Pulmonary artery endothelial cell (primary cell): ENCODE measurements around the gene UBE2J1. TPM values are rescaled to one million over a fixed set of nuclear protein-coding genes. Genes with fewer than 3 reads are reported as not detected.
A peak's percentile ranks its signal among the peaks of the same experiment; 100 is the strongest.
"Not testable (repeated sequence)": the region's sequence is repeated elsewhere in the genome, so short reads cannot be mapped to it uniquely, and the experiment has no call there.

Experiments used
- DNase-seq: peaks from one replicate; pipeline ENCODE4 v3.0.0-alpha.2; 2011; ENCODE audit warnings: low read depth, low spot score
- total RNA-seq: library from RNA; depleted of rRNA; stranded (reverse); fragments of >200 nt; gene quantifications from 2 replicates; pipeline ENCODE4 v1.2.3, GENCODE V29; 2014

Gene UBE2J1
- 65.0 and 66.7 TPM in 2 replicates for total RNA-seq

DNA sequence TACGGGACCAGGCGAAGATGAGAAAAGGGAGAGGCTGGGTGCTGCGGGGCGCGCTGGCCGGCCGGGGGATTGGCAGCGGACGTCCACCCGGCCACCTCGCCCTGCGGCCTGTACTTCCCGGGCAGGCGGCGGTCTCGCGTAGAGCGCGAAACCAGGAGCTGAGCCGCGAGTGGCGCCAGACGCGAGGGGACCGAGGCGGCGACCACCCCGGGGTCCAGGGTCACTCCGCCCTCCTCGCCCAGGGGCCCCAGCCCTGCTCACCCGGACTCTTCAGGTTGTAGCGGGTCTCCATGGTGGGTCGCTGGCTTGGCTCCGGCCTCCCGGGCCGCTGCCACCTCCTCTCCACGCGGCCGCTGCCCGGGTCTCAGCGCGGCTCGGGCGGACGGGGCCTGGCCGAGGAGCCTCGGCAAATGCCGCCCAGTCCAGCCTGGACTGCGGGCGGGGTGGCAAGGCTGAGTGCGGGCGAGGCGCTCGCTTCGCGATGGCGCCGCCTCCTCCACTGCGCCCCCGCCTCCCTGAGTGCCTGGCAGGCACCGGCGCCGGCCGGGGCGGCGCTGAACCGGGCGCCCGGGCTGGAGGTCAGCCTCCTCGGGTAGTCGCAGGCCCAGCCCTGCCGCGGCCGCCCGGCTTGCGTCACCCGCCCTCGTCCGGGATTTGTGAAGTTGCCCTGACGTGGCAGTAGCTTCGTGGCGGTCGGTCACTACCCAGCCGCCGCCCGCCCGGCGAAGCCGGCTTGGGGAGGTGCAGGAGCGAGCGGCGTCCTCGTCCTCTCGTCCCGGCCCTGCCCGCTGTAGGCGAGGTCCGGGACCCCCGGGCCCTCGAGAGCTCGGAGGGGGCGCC lies at the start of gene UBE2J1:
UBE2J1 (minus strand) TSS at position 445 of the 840 bp plus-strand sequence; CDS start at position 292, 153 bp downstream.
- peak; percentile 83 for DNase-seq

DNA sequence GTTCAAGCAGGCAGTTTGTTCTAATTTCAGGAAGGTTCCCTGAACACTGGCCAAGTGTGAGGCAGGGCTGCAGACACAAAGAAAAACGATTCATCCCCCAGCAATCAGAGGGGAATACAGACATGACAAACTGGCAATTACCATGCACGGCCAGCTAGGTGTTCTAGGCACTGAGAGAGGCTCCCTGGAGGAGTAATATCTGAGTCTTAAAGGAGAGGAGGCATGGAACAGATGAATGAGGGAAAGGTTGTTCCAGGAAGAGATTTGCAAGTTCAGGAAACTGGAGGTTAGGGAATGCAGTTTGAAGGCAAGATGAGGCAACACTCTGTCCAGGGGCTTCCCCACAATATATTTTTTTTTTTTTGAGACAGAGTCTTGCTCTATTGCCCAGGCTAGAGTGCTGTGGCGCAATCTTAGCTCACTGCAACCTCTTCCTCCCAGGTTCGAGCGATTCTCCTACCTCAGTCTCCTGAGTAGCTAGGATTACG lies 48.4 kb upstream of the UBE2J1 start:
- DNase-seq = no peak

GRCh38 chr6:89400050-89400449 lies 47.5 kb upstream of the UBE2J1 start:
- no peak for DNase-seq

- DNase-seq = no peak
Observed at GRCh38 chr6:89398762-89399525, 46.4 kb upstream of the UBE2J1 start.

DNA sequence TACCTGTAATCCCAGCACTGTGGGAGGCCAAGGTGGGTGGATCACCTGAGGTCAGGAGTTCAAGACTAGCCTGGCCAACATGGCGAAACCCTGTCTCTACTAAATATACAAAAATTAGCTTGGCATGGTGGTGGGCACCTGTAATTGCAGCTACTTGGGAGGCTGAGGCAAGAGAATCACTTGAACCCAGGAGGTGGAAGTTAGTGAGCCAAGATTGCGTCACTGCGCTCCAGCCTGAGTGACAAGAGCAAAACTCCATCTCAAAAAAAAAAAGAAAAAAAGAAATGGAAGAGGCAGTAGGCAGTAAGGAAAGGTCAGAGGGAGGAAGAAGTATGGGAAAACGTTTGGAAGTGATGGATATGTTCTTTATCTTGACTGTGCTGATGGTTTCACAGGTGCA lies 45.4 kb upstream of the UBE2J1 start:
- DNase-seq = not testable (repeated sequence)

- no peak for DNase-seq
Observed at GRCh38 chr6:89393659-89394058, 41.1 kb upstream of the UBE2J1 start.

GRCh38 chr6:89392823-89393222 lies 40.3 kb upstream of the UBE2J1 start:
- no peak for DNase-seq

- DNase-seq = no peak
Observed at GRCh38 chr6:89388846-89389245, 36.3 kb upstream of the UBE2J1 start.

DNA sequence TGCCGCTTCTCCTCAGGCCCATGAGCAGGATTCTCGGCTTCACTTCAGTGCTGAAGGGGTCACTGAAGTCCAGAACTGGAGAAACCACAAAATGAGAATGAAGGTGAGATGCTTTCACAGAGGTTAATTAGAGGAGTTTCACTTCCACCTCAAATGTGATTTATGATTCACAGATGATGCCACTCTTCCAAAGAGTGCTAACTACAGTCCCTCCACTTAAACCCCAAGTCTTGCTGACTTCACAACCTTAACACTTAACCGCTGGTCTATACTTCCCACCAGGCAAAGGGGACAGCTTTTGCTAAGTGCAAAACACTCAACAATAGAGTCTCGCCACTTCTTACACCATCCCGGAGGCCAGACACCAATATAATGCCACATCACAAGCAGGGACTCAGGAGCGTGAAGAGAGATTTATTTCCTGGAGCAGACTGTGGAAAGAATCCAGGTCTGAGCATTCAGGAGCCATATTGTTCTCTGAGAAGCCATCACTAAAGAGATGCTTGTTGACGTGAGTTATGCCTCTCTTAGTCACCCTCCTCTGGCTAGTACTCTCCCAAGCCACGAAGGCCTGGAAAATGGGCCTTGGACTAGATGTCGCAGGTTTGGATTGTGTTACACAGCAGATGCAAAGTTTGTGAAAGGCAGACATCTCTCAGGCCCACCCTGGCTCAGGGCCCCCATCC lies 35.1 kb upstream of the UBE2J1 start:
- DNase-seq = no peak

DNA sequence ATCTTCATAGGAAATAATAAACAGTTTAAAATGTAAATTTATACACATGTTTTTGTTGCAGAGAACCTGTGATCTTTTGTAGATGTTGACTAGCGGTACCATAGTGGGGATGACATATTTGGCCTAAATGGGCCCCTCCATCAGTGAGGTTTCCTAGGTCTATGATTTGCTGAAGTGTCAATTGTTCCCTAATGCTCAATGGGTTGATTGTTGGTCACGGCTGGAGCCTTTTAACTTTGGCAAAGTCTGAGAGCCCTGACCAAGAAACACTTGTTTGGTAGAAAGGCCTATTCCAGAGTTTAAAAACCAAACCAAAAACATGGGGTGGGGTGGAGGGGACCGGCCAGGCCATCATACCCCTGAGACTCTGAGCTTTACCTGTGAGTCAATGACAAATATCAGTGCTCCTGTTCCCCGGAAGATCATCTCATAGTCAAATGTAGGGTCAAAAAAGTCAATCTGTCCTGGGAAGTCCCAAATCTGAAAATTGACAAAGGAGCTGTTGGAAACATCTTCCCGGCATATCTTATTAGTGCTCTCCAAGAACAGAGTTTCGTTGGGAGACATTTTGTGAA lies 34.5 kb upstream of the UBE2J1 start:
- no peak for DNase-seq

GRCh38 chr6:89385846-89386245 lies 33.3 kb upstream of the UBE2J1 start:
- DNase-seq = no peak

- no peak for DNase-seq
Observed at GRCh38 chr6:89385156-89385667, 32.7 kb upstream of the UBE2J1 start.

- DNase-seq = no peak
Observed at GRCh38 chr6:89381031-89381430, 28.5 kb upstream of the UBE2J1 start.

DNA sequence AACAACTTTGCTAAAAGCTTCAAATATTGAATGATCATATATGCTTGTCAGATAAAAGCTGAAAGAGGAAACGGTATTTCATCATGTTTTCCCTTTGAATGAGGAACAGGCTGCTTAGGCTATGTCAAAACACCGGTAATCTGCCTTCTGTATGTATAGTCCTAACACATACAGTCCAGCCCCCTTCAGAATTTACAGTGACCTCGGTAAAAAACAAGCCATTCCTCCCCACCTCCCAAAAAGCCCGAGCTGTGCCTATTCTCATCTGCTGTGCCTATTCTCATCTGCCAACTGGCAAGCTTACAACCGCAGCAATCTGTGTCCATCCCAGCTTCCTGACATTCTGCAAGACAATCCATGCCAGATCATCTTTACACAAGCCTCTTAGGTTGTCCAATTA lies 26.8 kb upstream of the UBE2J1 start:
- DNase-seq = no peak

DNA sequence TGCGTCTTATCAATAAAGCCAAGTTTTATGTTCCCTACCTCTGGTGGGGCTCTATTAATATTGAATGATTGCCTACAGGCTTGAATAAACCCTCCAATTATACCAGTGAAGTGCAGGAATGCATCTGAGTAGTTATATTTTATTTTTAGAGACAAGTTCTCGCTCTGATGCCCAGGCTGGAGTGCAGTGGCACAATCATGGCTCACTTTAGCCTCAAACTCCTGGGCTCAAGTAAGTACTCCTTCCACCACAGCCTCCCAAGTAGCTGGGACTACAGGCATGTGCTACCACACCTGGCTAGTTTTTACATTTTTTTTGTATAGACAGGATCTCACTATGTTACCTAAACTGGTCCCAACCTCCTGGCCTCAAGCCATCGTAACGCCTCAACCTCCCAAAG lies 26.1 kb upstream of the UBE2J1 start:
- no peak for DNase-seq

- no peak for DNase-seq
Observed at GRCh38 chr6:89375427-89376267, 23.1 kb upstream of the UBE2J1 start.

DNA sequence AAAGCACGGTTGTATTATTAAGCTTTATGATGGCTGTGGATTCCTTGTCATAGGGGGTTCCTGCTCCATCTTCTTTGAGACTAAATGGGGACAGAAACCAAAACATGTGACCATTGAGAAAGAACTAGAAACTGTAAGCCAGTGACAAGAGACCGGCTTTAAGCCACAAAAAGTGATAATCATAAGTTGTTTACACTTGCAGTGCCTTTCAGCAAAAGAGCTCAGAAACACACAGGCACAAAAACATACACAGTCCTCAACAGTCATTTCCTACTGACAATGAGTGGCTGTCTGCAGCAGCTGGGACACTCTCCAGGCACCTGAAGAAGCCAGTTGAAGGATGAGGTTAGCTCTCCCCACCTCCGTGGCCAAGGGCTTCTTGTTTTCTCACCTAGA lies 20.0 kb upstream of the UBE2J1 start:
- DNase-seq = no peak

DNA sequence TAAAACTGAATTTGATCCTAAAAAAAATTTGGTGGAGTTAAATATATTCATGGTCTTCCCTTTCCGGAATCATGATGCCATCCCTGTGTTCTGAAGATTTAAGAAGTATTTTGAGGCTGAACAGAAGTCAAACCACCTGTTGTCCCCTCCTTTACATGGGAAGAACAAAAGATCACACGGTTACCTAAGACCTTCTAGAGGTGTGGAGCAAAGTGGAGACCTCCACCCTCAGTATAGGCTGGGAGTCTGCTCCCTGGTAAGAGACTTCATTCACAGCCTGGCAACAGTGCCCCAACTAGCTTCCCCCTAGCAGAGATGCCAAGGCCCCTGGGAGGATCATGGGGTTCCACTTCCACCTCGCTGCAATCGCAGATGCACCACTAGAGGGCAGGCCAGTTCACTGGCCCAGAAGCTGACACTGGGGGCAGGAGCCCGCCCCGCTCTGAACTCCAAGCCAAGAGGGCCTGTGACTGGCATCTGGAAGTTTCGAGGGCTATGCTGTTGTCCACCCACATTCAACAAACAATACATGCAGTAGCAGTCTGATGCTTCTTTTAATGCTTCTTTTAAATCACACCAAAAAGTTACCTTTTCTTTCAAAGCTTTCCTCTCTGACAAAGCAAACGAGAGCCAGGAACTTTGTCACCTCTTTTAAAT lies 19.5 kb upstream of the UBE2J1 start:
- DNase-seq = no peak

DNA sequence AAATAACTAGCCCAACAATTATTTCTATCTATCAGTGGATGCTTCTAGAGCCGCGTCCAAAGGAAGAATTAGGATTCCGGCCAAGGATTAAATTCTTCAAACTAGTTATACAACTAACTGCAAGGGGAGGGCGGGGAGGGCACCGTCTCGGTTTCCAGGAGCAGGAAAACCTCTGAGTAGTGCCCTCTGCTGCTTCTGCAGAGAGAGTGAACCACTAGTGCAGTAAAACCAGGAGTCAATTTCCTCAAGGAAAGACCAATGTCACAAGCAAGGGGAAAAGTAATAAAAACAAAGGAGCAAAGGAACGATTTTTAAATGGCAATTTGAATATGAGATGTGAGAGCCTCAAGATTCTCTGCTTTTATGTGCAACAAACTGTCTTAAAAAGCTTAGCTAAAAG lies 16.5 kb upstream of the UBE2J1 start:
- no peak for DNase-seq

DNA sequence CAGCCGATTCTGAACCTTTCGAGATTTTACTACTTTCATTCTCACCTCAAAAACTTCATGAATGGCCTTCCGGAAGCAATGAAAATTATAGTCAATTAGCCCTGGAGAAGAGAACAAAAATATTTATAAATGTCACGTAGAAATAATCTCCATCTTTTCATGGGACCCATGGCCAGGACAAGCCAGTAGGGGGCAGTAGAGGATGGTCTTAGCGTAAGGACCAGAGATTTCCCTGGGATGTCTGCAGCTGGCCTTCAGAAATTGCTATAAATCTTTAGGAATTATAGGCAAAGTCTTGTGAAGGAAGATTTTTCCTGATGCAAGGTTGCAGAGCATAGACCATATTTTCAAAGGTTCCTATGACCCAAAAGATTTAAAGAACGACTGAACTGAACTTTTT lies 15.6 kb upstream of the UBE2J1 start:
- DNase-seq = no peak
